IMR-90 (cell line): ENCODE results near the gene SERPINC1. TPM values are rescaled to one million over a fixed set of nuclear protein-coding genes. Genes with fewer than 3 reads are reported as not detected.

ENCODE experiments used
- ATAC-seq: fragments of 200-7000 bp; cut with Tn5 transposase; 2 replicates; pipeline ENCODE4 v1.9.1; 2020; ENCODE audit warnings: low read depth, mild to moderate bottlenecking, moderate library complexity
- BruUV-seq: library from RNA; stranded (reverse); fragments of 400-500 nt; replicated peaks from 2 replicates; lab custom pipeline; 2021; lab: Mats Ljungman, UMichigan
- CTCF ChIA-PET: fragments of 300-600 bp; formaldehyde crosslinking; extraction: SDS; loops from one replicate; lab custom pipeline; 2021; ENCODE audit warnings: antibody characterized with exemption; lab: Yijun Ruan, JAX
- POLR2A ChIA-PET: fragments of 300-600 bp; sonication (Branson Sonifier 250); formaldehyde crosslinking; loops from one replicate; lab custom pipeline; 2022; ENCODE audit warnings: antibody characterized with exemption; ENCODE audit not compliant: unreplicated experiment; lab: Charles Lee
- DNase-seq: peaks from one replicate; pipeline ENCODE4 v3.0.0; 2013
- H2AFZ ChIP-seq: replicated peaks from 2 replicates; pipeline ENCODE3; 2013; ENCODE audit warnings: low read length, mild to moderate bottlenecking; ENCODE audit not compliant: poor library complexity
- H2AK5ac ChIP-seq: 2 replicates; pipeline ENCODE4 v1.6.1; 2013; ENCODE audit warnings: low read depth, low read length, inconsistent platforms
- H2AK9ac ChIP-seq: replicated peaks from 2 replicates; pipeline ENCODE3; 2013; ENCODE audit warnings: mild to moderate bottlenecking, low read depth, low read length, moderate library complexity; ENCODE audit not compliant: poor library complexity
- H2BK120ac ChIP-seq: 2 replicates; pipeline ENCODE4 v1.6.1; 2013; ENCODE audit warnings: low read depth, low read length, inconsistent platforms
- H2BK15ac ChIP-seq: 3 replicates; pipeline ENCODE4 v1.6.1; 2013; ENCODE audit warnings: low read depth, low read length, inconsistent platforms
- H2BK20ac ChIP-seq: 2 replicates; pipeline ENCODE4 v1.6.1; 2013; ENCODE audit warnings: low read depth, mild to moderate bottlenecking, inconsistent platforms, low read length, moderate library complexity
- H2BK5ac ChIP-seq: 2 replicates; pipeline ENCODE4 v1.6.1; 2013; ENCODE audit warnings: mild to moderate bottlenecking, low read depth, low read length, inconsistent platforms; ENCODE audit not compliant: poor library complexity, severe bottlenecking
- H3K14ac ChIP-seq: replicated peaks from 2 replicates; pipeline ENCODE4 v1.6.1; 2013; ENCODE audit warnings: low read depth, low read length, inconsistent platforms
- H3K18ac ChIP-seq: 2 replicates; pipeline ENCODE4 v1.6.1; 2013; ENCODE audit warnings: low read depth, low read length, control low read depth
- H3K23ac ChIP-seq: 2 replicates; pipeline ENCODE4 v1.6.1; 2013; ENCODE audit warnings: low read depth, low read length, inconsistent platforms
- H3K27ac ChIP-seq: 2 replicates; pipeline ENCODE4 v1.5.1; 2013; ENCODE audit warnings: mild to moderate bottlenecking, control low read depth, low read length; ENCODE audit not compliant: insufficient read depth
- H3K27me3 ChIP-seq: 2 replicates; pipeline ENCODE4 v1.6.1; 2013; ENCODE audit warnings: low read length; ENCODE audit not compliant: control insufficient read depth, insufficient read depth
- H3K36me3 ChIP-seq: 2 replicates; pipeline ENCODE4 v1.6.1; 2013; ENCODE audit warnings: low read length, mixed read lengths; ENCODE audit not compliant: control insufficient read depth, insufficient read depth
- H3K4ac ChIP-seq: 2 replicates; pipeline ENCODE4 v1.6.1; 2013; ENCODE audit warnings: low read depth, low read length, inconsistent platforms
- H3K4me1 ChIP-seq: 2 replicates; pipeline ENCODE4 v1.6.1; 2013; ENCODE audit warnings: low read length, mixed read lengths; ENCODE audit not compliant: control insufficient read depth, insufficient read depth
- H3K4me2 ChIP-seq: 2 replicates; pipeline ENCODE4 v1.6.1; 2013; ENCODE audit warnings: low read depth, mild to moderate bottlenecking, control low read depth, low read length, moderate library complexity
- H3K4me3 ChIP-seq: 2 replicates; pipeline ENCODE4 v1.5.1; 2013; ENCODE audit warnings: low read depth, mild to moderate bottlenecking, control low read depth, low read length, moderate library complexity; ENCODE audit not compliant: insufficient read depth
- H3K56ac ChIP-seq: 2 replicates; pipeline ENCODE4 v1.6.1; 2013; ENCODE audit warnings: low read length, inconsistent platforms; ENCODE audit not compliant: insufficient read depth; ENCODE audit errors: extremely low read depth
- H3K79me1 ChIP-seq, 2 experiments: 2 replicates each; pipeline ENCODE4 v1.6.1; 2013; ENCODE audit warnings: low read length in 2 of 2, inconsistent platforms in 1 of 2, low read depth in 1 of 2
- H3K9ac ChIP-seq: 2 replicates; pipeline ENCODE4 v1.6.1; 2013; ENCODE audit warnings: low read depth, low read length, control low read depth
- H3K9me1 ChIP-seq: 2 replicates; pipeline ENCODE4 v1.6.1; 2013; ENCODE audit warnings: low read length, inconsistent platforms; ENCODE audit not compliant: insufficient read depth
- H3K9me3 ChIP-seq: 2 replicates; pipeline ENCODE4 v1.6.1; 2013; ENCODE audit warnings: low read length; ENCODE audit not compliant: control insufficient read depth, insufficient read depth
- H4K20me1 ChIP-seq: 2 replicates; pipeline ENCODE4 v1.6.1; 2013; ENCODE audit warnings: low read length, inconsistent platforms; ENCODE audit not compliant: insufficient read depth
- H4K5ac ChIP-seq: 2 replicates; pipeline ENCODE4 v1.6.1; 2013; ENCODE audit warnings: mild to moderate bottlenecking, low read depth, low read length, control low read depth
- H4K8ac ChIP-seq, 2 experiments: 2 replicates each; pipeline ENCODE4 v1.6.1; 2013; ENCODE audit warnings: low read depth in 2 of 2, low read length in 2 of 2, control low read depth in 1 of 2, inconsistent platforms in 1 of 2
- H4K91ac ChIP-seq: 2 replicates; pipeline ENCODE4 v1.6.1; 2013; ENCODE audit warnings: low read depth, low read length, inconsistent platforms; ENCODE audit not compliant: insufficient read depth
- MAZ ChIP-seq: IDR thresholded peaks from 2 replicates; pipeline ENCODE4 v1.6.1; 2012; ENCODE audit warnings: low read depth, mild to moderate bottlenecking, low read length, improper control_type of control experiment, moderate library complexity, borderline replicate concordance
- MXI1 ChIP-seq: IDR thresholded peaks from 2 replicates; pipeline ENCODE4 v1.6.1; 2012; ENCODE audit warnings: low read depth, mild to moderate bottlenecking, low read length, moderate library complexity, borderline replicate concordance
- NFE2L2 ChIP-seq: fragments of 150-350 bp; IDR thresholded peaks from 2 replicates; pipeline ENCODE4 v1.6.1; 2016; ENCODE audit warnings: low read depth, mild to moderate bottlenecking, low read length
- POLR2A ChIP-seq: IDR thresholded peaks from 2 replicates; pipeline ENCODE4 v1.6.1; 2012; ENCODE audit warnings: mild to moderate bottlenecking, low read depth, low read length
- RAD21 ChIP-seq: IDR thresholded peaks from 2 replicates; pipeline ENCODE4 v1.6.1; 2012; ENCODE audit warnings: low read length, improper control_type of control experiment
- RCOR1 ChIP-seq: IDR thresholded peaks from 2 replicates; pipeline ENCODE4 v1.6.1; 2012; ENCODE audit warnings: mild to moderate bottlenecking, low read length, improper control_type of control experiment; ENCODE audit not compliant: insufficient replicate concordance
- SMC3 ChIP-seq: fragments of 150-350 bp; IDR thresholded peaks from 2 replicates; pipeline ENCODE4 v1.6.1; 2016; ENCODE audit warnings: low read depth, mild to moderate bottlenecking, antibody characterized with exemption, low read length, moderate library complexity
- dilution Hi-C: fragments of 300-500 bp; cut with HindIII; formaldehyde crosslinking; loops from one replicate; pipeline ENCODE4 v1.14.3; 2018; ENCODE audit warnings: low sequenced_read_pairs; ENCODE audit not compliant: unreplicated experiment
- in situ Hi-C: fragments of 300-500 bp; cut with MboI; formaldehyde crosslinking; loops from 3 replicates; pipeline ENCODE4 v1.14.3; 2019; ENCODE audit warnings: low sequenced_read_pairs, inconsistent platforms, mixed read lengths
- intact Hi-C: fragments of 100-400 bp; cut with micrococcal nuclease; formaldehyde crosslinking; loops from 2 replicates; pipeline ENCODE4 v1.10.0; 2022
- polyA plus RNA-seq, 3 experiments: library from polyadenylated mRNA; depleted of rRNA; stranded (reverse); fragments of >200 nt; gene quantifications; 2 replicates each; pipeline ENCODE4 v1.2.3, GENCODE V29; 2012; ENCODE audit warnings: low replicate concordance in 1 of 3
- total RNA-seq: library from RNA; depleted of rRNA; stranded (reverse); fragments of >200 nt; gene quantifications from 2 replicates; pipeline ENCODE4 v1.2.3, GENCODE V29; 2012
- TF ChIP-seq, protein P1 (sequence below): fragments of 150-350 bp; IDR thresholded peaks from 2 replicates; pipeline ENCODE4 v1.6.1; 2016; ENCODE audit warnings: low read depth, mild to moderate bottlenecking, low read length, moderate library complexity, borderline replicate concordance
- TF ChIP-seq, protein P2 (sequence below): fragments of 150-350 bp; IDR thresholded peaks from 2 replicates; pipeline ENCODE4 v1.6.1; 2017; ENCODE audit warnings: mild to moderate bottlenecking, antibody characterized with exemption, low read length, low read depth

Gene SERPINC1
- total and polyA plus RNA-seq, 2 of the 4 experiments (the other 2 are of a cell fraction), result not detected

DNA sequence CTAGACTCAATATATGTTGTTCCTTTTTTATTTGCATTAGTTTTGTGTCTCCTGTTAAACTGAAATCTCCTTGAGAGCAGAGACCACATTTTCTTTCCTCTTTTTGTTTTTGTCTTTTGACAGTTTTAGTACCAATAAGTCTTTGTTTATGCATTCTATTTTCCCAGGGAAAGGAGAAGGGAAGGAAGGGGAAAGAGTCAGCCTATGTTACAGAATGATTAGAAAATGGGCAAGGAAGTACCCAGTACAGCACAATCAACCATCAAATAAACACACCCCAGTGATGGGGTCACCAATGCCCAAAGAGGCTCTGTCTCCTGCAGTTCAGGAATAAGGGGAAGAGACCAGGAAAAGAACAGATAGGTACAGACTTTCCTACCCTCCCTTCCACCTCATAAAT, 38.9 kb downstream of the SERPINC1 start:
- no peak overlapping the region for H2AFZ ChIP-seq
- no peaks in the 10 kb centered on the region for H3K27me3 ChIP-seq
- H4K8ac ChIP-seq, result no peak overlapping the region
- H2BK5ac ChIP-seq, result no peak overlapping the region
- no peak overlapping the region for H3K18ac ChIP-seq
- H3K9ac ChIP-seq, result no peak overlapping the region
- no peak overlapping the region for H4K91ac ChIP-seq
- intact Hi-C loops (loop anchor here (5.0 kb wide), 1 partner anchor 59 kb away; no protein-coding TSS in a partner anchor), dilution Hi-C loops (no loop called here), in situ Hi-C loops (no loop called here)
- no peak overlapping the region for H3K56ac ChIP-seq
- no peak overlapping the region for H3K4me2 ChIP-seq
- H3K23ac ChIP-seq, result no peak overlapping the region
- H3K4me3 ChIP-seq, result no peak overlapping the region
- no TSS peak for BruUV-seq
- CTCF ChIA-PET, result no interaction called here
- H3K4ac ChIP-seq, result no peak overlapping the region
- no peak overlapping the region for H3K14ac ChIP-seq
- peaks cover 2 to 5% of the 10 kb centered on the region in 2 experiments; a peak in 2 of 4 replicates for H3K79me1 ChIP-seq
- H3K36me3 ChIP-seq, result peaks cover 14% of the 10 kb centered on the region
- no peak overlapping the region for H4K5ac ChIP-seq
- H2BK120ac ChIP-seq, result no peak overlapping the region
- H3K9me1 ChIP-seq, result no peaks in the 10 kb centered on the region
- no peak overlapping the region for H2BK15ac ChIP-seq
- no peaks in the 10 kb centered on the region for H3K4me1 ChIP-seq
- H4K20me1 ChIP-seq, result no peaks in the 10 kb centered on the region
- no peak overlapping the region for H2BK20ac ChIP-seq
- POLR2A ChIA-PET, result no interaction called here
- ATAC-seq, result no peak
- H2AK5ac ChIP-seq, result no peak overlapping the region
- H2AK9ac ChIP-seq, result no peak overlapping the region
- no peak for DNase-seq
- TF ChIP-seq POLR2A (no peak), RAD21 (no peak), MXI1 (no peak), RCOR1 (no peak), SMC3 (no peak), NFE2L2 (no peak), MAZ (no peak)
- TF ChIP-seq, protein P1, sequence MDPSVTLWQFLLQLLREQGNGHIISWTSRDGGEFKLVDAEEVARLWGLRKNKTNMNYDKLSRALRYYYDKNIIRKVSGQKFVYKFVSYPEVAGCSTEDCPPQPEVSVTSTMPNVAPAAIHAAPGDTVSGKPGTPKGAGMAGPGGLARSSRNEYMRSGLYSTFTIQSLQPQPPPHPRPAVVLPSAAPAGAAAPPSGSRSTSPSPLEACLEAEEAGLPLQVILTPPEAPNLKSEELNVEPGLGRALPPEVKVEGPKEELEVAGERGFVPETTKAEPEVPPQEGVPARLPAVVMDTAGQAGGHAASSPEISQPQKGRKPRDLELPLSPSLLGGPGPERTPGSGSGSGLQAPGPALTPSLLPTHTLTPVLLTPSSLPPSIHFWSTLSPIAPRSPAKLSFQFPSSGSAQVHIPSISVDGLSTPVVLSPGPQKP, result no peak
- TF ChIP-seq, protein P2, sequence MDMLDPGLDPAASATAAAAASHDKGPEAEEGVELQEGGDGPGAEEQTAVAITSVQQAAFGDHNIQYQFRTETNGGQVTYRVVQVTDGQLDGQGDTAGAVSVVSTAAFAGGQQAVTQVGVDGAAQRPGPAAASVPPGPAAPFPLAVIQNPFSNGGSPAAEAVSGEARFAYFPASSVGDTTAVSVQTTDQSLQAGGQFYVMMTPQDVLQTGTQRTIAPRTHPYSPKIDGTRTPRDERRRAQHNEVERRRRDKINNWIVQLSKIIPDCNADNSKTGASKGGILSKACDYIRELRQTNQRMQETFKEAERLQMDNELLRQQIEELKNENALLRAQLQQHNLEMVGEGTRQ, result no peak
- no peak overlapping the region for H3K27ac ChIP-seq
- H3K9me3 ChIP-seq, result no peaks in the 10 kb centered on the region
